Skin of body (tissue), 2 donors: ENCODE measurements around the gene SDHA. TPM values are rescaled to one million over a fixed set of nuclear protein-coding genes. Genes with fewer than 3 reads are reported as not detected.

ENCODE experiments used
- DNase-seq: peaks from one replicate; lab custom pipeline; 2025; lab: John Stamatoyannopoulos, UW
- total RNA-seq: library from RNA; depleted of rRNA; stranded (reverse); fragments of >200 nt; gene quantifications from one replicate; pipeline ENCODE4 v1.2.3, GENCODE V29; 2014

The SDHA gene
- total RNA-seq, 1 donor from 2014 or later = 68.4 TPM

DNA sequence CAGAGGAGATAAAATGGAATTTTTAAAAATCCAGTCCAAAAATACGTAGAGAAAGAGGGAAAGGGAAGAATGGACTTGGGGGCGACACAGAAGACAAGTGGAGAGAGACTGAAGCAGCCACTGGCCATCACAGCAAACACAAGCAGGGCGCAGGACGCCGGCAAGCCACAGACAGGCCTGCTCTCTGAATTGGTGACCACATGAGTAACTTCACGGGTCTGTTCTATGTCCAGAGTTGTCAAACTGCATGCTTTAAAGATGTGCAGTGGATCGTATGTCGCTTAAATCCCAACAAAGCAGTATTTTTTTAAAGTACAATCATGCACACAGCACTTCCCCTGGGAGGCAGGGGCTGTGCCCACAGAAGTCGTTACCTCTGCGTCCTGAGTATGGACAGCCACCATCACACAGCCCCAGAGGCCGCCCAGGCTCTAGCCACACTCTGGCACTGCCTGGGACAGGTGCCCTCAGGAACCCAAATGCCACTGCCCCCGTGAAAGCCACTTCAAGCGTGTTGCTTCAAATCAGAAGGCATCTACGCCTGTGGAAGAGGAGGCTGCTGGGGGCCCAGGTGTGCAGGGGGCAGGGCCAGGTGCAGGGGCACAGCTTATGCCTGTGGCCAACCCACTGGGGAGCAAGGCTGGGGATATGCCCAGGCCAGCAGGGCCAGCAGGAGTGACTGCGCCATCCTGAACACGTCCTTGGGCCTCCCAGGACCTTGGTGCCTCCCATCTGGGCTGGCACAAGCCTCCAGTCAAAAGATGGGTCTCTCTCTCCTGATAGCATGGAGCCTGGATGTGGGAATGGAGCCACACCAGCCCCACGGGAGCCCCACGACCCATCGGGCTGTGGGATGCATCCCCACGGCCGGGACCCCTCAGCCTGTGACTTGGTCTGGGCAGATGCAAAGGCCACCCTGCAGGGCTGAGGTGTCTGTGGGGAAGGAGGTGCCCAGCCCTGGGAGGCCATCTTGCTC lies 32.7 kb upstream of the SDHA start:
- DNase-seq = no peak

- DNase-seq = no peak
These were observed 31.8 kb upstream of the SDHA start for GRCh38 chr5:186091-187041.

DNA sequence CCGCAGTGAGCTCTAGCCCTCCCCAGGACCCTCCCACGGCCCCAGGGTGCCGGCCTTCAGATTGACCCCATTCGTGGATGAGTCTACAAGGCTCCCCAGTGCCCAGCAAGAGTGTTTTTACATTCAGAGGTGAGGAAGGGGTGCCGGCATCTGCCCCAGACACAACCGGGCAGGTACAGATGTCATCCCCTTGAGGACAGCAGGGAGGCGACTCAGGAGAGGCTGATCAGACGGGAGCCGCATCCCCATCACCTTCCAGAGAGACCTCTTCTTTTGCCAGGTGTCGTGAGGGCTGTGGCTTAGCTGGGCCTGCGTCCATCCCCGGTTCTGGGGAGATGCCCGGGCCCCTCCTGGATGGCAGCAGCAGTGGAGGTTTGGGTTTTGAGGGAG lies 31.1 kb upstream of the SDHA start:
- no peak for DNase-seq

DNA sequence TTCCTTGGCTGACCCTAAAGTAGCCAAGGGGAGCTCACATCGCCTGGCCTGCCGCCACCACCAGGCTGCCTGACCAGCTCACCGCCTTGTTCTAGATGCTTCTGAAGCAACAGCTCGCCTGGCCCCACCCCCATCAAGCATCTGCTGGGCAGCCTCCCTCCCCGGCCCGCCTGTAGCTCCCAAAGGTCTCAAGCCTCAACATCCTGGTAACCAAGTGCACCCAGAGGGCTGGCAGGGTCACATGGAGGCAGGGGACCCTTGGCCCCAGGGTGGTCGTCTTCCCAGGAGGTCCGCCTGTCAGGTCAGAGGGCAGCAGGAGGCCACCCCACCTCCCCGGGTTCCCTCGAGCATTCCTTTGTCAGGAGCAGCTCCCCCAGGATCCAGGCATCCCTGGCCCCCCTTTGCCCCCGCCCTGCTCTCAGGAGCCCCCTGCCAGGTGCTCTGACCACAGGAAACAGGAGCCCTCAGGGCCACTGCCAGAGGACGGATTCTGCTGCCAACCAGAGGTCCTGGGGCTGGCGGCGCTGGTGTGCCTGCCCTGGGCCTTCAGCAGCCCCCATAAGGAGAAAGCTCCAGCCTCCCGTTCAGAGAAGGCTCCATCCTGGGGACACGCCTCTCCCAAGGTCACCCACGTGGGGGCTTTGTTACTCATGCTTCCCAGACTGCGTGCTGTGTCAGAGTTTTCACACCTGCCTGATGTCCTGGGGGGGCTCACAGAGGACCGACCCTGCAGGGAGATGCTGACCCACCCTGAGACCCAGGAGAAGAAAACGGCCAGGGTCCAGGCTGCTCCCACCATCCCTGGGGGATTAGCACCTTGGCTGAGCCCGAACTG lies 30.3 kb upstream of the SDHA start:
- DNase-seq = no peak

DNA sequence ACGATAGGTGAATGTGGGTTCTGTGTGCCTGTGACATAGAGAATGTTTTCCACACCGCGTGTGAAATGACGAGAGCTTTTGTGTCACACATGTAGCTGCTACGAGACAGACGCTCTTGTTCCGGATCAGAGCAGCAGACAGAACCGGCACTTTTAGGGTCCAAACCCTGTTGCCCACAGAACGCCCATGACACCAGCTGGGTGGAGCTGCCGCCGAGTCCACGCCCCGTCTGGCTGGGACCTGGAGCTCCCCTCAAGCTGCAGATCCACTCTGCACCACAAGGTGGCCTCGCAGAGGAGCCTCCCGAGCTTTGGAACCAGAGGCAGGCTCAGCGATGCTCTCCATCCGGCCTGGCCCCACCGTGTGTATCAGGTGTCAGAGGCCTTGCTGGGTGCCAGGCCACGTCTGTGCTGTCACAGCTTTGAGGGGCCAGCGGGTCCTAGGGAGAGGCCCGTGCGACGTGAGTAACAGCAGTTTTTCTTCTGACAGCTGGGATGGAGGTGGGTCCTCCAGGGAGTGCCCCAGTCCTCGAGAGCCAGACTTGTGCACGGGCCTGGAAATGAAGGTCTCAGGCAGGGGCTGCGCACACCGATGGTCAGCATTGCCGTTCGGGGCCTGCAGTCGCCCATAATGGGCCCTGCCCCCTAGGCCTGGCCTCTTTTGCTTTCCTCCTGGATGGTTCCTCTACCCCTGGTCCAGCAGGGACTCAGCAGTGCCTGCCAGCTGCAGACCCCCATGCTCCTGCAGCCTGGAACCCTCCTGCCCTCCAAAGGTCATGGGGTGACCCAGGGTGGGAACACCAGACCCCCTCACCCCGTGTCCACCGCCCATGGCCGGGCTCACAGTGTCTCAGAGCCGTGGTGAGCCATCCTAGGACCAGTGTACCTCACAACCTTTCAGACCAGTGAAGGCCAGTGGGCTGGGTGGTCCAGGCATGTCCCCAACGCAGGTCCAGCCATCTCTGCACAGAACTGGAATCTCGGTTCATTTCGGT lies 29.3 kb upstream of the SDHA start:
- peak; percentile 45 for DNase-seq

DNA sequence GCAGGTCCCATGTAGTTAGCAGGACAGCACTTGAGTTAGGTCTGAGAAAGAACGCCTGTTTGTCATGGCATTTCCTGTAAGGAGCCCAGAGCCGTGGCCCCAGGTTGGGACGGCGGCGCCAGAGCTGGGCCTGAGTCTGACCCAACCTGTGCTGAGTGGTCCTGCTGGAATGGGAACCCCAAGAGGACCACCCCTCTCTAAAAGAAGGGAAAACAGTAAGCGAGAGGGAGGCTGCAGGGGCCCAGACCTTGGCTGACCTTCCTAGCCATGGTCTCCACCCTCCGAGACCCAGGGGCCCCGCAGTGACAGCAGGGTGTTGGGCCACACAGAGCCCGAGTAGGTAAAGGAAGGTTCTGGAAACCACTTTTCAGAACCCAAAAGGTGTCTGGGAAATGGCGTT lies 28.6 kb upstream of the SDHA start:
- DNase-seq = no peak

DNA sequence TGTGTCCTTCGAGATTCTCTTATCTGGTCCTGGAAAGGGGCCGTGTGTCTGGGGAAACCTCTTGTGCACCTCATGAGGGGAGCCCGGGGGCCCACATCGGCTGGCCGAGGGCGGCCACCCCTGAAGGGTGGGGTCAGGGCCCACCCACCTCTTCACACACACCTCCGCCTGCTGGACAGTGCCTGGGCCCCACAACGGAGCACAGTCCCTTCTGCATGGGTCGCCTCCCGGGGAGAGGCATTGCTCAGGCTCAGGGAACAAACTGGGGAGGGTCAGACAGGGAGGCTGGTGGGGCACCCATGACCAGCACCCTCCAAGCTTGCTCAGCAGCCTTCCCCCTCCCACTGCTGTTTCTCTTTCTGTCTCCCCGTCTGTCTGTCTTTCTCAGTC lies 28.1 kb upstream of the SDHA start:
- no peak for DNase-seq

GRCh38 chr5:190366-191035 lies 27.6 kb upstream of the SDHA start:
- DNase-seq = no peak

DNA sequence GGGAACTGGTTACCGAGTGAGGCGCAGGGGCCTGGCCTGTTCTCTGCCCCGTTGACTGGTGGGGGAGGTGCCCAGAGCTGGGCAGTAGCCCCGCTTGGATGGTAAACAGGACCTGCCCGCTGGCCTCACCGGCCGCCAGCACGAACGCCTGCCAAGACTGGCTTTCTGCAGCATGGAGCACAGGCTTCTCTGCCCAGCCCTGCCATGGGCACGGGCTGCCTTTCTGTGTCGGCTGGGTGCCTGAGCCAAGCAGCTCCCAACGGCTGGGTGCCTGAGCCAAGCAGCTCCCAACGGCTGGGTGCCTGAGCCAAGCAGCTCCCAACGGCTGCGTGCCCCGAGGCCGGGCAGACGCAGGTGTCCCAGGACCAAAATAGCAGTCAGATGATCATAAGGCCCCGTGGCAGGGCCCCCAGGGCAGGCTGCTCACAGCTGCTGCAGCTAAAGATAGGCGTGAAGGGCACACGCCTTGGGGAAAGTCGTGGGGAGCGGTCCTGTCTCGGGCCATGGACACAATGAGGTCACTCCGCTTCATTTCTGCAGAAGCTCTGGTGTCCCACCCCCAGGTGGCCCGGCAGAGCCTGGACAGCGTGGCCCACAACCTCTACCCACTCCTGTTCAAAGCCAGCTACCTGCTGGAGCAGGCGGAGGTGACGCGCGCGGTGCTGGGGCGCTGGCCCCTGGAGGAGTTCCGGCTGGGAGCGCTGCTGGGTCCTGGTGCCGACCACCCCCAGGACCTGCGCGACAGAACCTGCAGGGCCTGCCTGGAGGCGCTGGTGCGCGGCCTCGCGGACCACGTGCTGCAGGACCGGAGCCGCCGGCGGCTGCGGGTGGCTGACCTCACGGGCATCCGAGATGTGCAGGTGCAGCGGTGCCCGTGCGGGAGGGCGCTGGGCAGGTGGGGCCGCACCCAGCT lies 26.8 kb upstream of the SDHA start, which contains the start of gene LRRC14B:
Gene LRRC14B, plus strand, starts transcription at position 460 of the 913 bp plus-strand sequence. Its CDS starts 44 bp downstream, at position 504.
- no peak for DNase-seq

GRCh38 chr5:191949-192690 lies 26.0 kb upstream of the SDHA start:
- no peak for DNase-seq

DNA sequence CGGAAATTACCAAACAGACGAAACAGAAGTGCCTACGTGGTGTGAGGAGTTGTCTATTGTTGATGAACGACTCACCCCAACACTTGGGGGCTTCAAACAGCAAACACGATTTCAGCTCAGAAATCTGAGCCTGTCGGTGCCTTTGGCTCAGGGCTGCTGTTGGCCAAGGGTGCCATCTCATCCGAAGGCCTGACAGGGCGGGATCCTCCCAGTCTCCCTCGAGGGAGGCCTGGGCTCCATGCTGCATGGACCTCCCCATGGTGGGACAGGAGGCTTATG lies 25.5 kb upstream of the SDHA start:
- no peak for DNase-seq

DNA sequence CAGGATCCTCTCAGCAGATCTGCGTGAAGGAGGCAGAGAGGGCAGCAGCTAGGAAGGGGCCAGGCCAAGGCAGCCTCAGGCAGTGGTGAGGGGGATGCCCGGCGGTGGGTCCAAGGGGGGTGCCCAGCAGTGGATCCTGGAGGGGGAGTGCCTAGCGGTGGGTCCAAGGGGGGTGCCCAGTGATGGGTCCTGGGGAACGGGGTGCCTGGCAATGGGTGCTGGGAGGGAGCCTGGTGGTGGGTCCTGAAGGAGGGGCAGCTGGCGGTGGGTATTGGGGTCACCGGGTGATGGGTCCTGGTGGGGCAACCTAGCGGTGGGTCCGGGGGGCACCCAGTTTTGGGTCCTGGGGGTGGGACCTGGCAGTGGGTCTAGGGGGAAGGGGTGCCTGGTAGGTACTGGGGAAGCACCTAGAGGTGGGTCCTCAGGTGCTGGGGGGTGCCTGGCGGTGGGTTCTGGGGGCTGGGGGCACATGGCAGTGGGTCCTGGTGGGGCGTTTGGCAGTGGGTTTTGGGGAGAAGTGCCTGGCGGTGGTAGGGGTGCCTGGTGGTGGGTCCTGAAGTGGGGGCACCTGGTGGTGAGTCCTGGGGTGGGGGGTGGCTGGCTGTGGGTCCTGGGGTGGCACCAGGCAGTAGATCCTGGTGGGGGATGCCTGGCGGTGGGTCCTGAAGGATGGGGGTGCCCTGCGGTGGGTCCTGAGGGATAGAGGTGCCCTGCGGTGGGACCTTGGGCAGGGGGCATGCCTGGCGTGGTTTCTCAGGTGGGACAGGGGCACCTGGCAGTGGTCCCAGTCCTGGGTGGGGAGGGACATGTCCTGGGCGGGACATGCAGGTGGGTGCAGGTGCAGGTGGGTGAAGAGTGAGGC lies 24.9 kb upstream of the SDHA start:
- no peak for DNase-seq

DNA sequence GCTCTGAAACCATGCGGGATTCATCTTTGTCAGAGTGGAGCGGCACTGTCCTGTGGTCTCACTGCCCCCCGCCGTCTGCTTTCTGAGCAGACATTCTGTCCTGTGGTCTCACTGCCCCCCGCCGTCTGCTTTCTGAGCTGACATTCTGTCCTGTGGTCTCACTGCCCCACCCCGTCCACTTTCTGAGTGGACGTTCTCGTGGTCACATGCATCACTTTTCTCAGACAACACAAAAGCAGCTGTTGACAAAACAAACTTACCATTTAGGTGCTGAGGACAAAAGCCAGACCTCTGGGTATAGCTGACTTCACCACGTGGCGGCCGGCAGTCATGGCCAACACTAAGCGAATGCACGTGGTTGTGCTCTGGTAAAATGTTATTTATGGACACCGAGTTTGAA lies 24.0 kb upstream of the SDHA start:
- no peak for DNase-seq

- no peak for DNase-seq
These were observed 23.4 kb upstream of the SDHA start for GRCh38 chr5:194603-195209.

DNA sequence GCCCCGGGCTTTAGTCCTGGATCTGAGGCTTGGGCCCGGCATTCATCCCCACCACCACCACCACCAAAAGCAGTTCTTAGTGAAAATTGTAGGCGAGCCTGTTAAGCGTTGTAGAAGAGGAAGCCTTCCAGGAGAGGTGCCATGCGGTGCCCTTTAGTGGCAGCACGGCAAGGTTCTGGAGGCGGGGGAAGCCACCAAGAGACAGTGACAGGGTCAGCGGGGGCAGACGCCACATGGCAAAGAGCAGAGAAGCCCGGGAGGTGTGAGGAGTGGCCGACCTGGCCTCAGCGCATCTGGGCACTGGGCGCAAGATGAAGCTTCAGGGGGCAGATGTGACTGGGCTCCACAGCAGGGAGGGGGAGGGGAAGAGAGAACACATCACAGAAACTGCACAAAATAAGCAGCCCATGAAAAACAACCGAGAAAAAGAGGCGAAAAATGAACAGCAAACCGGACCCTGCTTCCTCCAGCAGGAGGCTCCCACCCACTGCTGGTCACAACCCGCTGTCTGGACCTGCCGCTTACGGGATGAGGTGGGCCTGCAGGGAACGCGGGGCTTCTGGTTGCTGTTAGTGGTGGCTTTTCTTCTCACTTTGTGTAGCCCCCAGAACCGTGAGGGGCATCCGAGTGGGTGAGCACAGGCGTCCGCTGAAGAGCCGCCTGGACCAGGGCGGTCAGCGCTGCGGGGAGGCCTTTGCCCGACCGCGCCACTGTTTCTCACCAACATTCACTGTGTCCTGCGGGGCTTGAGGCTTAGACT lies 22.5 kb upstream of the SDHA start:
- no peak for DNase-seq

DNA sequence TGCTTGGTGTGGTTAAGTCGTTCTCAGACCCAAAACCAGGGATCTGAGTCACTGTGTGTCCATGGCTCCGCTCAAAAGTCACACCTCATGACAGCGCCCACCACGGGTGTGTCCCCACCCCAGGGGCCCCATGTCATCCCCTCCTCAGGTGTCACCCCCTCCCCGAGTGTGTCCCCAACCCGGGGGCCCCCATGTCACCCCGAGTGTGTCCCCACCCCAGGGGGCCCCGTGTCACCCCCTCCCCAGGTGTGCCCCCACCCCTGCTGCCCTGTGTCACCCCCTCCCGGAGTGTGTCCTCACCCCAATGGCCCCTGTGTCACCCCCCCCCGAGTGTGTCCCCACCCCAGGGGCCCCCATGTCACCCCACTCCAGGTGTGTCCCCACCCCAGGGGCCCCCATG lies 21.8 kb upstream of the SDHA start:
- no peak for DNase-seq
